GM18870 (cell line): ENCODE results near the gene TRMT10C.
"Not testable (repeated sequence)": the region's sequence is repeated elsewhere in the genome, so short reads cannot be mapped to it uniquely, and the experiment has no call there.

ENCODE experiments used
- ATAC-seq: cut with Tn5 transposase; IDR thresholded peaks from one replicate; pipeline ENCODE4 v1.9.1; 2021; ENCODE audit warnings: moderate library complexity; ENCODE audit not compliant: unreplicated experiment

The TRMT10C gene

DNA sequence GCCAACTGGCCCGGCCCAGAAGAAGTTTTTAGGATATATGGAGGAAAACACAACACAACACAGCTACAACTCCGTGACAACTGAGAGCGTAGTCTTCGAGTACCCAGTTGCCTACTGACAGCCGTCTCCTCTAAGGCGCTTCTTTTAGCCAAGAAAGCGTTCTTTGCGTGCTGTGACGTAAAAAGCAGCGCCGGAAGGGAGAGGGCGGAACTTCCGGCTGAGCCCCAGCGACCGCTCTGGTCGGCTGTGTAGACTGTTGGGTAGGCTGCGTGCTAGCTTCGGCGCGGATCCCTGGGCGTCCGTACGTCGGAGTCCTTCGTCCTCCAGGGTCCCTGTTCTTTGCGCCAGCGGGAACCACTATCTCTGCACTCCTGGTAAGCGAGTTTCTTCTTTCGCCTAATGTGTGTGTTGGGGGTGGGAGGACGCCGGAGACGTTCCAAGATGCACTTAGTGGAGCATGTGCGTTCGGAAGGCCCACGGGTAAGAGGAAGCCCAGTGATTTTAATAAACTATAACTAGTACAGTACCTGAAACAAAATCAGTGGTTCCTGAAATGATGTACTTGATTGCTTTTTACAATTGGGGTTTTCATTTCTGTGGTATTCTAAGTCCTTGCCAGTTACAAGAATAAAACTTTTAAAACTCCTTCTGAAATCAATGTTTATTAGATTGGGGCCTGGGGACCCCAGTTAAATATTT, at the start of gene TRMT10C:
TRMT10C (plus strand) TSS at position 239 of the 699 bp plus-strand sequence. CDS start 2,914 bp downstream, outside the sequence.
- ATAC-seq, result peak; percentile 98

DNA sequence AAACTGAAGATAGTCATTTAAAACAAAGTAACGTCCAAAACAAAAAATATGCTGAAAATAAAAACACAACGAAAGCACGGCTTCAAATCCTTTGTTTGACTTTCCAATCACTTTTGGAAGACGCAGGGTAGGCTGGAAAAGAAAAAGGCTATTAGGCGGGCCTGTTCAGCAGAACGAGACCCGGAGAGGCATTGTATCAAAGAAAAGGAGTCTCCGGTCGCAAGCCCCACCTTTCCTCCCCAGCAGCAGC, 49.3 kb upstream of the TRMT10C start:
- no peak for ATAC-seq

DNA sequence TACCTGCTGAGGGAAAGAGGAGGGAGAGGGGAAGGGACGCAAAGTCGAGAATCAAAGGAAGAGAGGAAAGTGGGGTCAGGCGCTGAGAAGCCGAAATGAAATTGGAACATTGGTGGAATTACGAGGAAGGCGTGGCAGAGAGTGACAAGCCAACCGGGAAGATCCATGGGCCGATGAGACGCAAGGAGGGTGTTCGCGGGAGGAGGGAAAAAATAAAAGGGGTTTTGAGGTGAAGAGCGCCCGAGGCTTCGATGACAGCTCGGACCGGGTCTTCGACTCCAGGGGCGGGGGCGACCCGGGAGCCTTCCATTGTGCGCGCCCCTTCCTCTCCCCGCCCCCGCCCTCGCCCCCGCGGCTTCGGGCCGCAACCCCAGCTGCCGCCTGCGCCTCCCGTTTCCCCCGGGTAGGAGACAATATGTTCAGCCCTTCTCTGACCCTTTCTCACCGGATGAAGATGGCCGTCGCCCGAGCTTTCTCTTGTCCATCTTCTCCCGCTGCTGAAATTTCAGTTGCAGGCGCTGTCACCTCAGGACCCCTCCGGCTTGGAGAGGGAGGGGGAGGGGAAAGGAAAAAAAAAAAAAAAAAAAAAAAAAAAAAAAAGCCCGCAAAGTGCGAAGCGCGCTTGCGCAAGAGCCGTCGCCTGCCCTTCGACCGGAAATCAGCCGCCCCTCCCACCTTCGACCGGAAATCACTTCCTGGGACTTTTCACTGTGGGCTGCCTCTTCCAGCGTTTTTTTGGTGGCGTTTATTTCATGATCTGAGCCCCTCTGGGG, 48.8 kb upstream of the TRMT10C start, which contains the start of gene SENP7:
SENP7 (minus strand) TSS at position 567 of the 773 bp plus-strand sequence; CDS start at position 485, 82 bp downstream.
- ATAC-seq, result peak; percentile 43

DNA sequence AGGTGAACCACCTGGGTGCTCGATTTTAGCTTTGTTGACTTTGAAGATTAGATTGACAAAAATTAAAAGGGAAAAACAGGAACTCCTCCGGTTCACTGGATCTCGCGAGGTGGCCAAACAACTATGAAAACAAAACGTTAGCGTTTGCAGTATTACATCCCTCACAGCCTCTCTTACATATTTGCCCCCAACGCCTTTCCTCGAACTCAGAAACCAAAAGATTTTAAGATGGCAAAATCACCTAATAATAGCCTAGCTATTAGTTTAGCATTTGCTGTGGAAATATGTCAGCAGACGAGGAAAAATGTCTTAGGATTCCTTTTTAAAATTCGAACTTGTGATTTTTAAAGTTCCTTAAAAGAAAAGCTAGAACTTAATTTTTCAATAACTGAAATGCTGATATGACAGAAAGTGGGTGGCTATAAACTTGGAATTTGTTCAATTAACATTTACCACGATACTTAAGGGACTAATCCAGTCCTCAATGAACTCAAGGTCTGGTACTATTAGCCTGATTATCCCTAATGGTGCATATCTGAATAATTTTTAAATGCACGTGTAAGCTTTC, 48.2 kb upstream of the TRMT10C start:
- peak; percentile 24 for ATAC-seq

DNA sequence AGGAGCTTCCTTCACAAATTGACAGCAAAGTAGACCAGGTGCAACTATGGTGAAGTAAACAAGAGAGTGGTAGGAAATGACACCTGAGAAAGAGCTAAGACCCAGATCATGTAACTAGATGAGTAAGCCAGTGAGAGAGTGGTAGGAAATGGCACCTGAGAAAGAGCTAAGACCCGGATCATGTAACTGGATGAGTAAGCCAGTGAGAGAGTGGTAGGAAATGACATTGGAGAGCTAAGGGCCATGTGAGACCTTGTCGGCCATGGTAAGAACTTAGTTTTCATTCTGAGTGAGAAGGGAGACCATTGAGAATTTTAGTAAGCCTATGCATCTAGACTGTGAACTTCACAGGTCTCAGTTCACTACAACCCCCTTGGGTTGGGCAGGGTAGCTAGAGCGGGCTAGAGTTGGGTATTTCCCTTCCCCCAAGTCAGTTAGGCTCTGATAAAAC, 43.2 kb upstream of the TRMT10C start:
- peak; percentile 99 for ATAC-seq

DNA sequence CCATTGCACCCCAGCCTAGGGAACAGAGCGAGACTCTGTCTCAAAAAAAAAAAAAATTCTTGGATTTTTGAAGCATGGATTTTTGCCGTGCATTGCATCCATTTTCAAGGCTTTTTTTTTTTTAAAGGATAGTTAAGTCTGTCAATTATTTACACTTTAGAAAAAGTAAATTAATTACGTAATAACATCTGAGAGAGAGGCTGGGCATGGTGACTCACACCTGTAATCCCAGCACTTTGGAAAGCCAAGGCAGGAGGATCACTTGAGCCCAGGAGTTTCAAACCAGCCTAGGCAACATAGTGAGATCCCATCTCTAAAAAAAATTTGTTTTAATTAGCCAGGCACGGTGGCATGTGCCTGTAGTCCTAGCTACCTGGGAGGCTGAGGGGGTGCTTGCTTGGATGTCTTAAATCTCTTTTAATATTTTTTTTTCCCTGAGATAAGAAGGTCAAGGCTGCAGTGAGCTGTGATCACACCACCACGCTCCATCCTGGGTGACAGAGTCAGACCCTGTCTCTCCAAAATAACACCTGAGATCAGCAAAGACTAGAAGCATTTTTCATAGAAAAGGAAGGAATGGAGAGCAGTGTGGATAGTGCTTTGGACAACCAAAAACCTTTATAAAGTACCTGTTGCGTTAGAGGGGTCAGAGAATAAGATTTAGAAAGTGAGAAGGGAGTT, 41.8 kb upstream of the TRMT10C start:
- no peak for ATAC-seq

DNA sequence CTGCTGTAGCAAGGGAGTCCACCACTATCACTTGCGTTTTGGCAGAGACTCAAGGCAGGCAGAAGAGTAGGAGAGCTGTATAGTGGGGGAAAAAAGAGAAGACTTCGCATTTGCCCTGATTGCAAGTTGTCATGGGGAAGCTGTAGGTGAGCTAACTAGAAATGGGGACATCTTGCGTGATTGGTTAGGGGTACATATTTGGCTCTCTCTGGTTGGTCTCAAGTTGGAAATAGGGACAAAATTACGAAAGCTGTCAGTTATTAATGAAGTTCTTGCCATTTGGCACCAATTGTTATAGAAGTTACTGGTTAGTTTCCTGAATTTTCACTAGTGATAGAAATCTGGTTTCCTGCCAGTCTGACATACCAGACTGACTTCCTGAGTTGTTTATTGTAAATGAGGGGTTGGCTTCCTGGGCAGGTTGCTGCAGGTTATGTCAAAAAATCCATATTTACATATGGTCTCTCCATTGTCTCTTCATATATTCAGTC, 40.4 kb upstream of the TRMT10C start:
- no peak for ATAC-seq

DNA sequence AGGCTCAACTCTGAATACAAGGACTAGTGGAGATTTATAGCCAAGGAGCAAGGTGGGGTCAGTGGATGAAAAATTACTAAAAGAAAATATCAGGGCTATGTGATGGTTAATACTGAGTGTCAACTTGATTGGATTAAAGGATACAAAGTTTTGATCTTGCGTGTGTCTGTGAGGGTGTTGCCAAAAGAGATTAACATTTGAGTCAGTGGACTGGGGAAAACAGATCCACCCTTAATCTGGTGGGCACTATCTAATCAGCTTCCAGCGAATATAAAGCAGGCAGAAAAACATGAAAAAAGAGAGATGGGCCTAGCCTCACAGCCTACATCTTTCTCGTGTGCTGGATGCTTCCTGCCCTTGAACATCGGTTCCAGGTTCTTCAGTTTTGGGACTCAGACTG, 34.2 kb upstream of the TRMT10C start:
- ATAC-seq, result no peak

DNA sequence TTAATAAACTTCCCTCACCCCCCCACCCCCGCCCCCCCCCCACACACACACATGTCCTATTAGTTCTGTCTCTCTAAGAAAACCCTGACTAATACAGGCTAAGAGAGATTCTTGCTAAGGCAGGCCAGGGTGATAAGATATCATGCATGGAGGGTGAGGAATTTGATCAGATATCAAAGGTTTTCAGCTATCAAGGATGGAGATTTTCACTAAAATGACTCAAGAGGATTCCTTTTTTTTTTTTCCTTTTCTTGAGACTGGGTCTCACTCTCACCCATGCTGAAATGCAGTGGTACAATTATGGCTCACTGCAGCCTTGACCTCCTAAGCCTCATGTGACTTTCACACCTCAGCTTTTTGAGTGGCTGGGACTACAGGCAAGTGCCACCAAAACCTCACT, 33.8 kb upstream of the TRMT10C start:
- no peak for ATAC-seq

DNA sequence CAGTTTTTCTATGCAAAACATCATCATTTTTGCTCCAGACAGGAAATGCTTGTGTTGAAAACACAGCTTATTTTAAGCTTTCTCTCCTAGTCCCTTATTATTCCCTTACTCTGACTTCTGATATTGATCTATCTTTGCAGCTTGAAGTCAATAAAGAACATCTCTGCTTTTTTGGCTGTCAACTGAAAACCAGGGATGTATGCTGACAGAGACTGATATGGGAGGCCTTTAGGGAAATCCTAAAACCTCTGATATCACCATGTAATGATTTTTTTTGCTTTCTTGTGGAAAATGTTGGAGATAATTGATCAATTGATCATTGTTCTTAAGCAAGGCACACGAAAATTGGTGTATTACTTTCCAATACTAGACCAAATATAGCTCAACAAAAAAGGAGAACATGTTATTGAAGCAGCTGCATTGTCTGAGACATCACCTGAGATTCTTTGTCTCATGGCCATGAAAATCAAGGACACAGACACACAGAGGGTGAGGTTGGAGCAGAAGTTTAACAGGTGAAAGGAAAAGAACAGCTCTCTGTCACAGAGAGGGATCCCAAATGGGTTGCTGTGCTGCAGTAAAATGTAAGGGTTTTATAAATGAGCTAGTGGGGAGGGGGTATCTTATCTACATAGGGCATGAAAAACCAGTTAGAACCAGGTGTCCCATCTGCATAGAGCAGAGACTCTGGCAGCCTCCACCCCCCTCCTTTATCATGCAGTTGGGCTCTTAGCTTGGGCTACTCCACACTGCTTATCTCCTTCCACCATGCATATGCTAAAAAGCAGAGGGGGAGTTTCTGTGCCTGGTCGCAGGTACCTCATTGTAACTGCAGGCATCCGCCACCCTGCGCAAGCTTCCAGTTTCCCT, 31.6 kb upstream of the TRMT10C start:
- no peak for ATAC-seq

DNA sequence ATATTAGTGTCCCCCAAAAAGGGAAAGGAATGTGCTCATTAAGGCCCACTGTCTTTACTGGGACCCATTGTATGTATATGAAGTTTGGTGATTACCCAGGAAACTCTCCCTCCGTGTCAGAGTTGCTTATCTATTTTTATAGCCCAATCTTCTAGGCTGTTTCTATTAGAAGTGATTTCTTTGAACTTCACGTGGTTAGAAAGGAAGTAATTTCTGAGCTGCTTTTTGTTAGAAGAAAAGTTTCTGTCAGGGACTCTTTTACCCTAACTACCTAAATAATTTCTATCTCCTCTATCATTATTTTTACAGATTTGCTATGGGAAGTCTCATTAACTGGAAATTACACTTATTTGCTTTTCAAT, 31.0 kb upstream of the TRMT10C start:
- no peak for ATAC-seq

DNA sequence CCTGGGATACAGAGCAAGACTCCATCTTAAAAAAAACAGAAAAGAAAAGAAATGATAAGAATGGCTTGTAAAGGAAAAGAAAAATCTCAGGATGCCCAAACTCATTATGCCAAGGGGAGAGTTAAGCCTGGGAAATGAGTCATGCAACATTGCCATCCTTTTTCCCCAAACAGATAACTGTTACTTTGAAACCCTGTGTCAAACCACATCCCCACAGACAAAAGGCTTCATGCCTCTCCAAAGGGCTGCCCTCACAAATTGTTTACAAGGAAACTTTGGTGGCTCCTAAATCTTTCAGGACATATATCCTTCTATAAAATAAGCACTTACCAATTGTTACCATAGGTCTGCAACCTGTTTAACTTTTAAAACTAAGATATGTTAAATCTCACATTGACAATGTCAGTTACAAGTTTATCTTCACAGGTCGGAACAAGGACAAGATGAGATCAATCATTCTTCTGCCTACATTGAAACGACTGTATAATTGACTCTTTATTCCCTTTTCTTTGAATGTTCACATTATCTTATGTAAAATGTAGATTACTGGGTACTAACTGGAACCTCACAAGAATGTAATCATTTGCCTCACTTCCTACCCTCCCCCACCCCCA, 30.1 kb upstream of the TRMT10C start:
- no peak for ATAC-seq

DNA sequence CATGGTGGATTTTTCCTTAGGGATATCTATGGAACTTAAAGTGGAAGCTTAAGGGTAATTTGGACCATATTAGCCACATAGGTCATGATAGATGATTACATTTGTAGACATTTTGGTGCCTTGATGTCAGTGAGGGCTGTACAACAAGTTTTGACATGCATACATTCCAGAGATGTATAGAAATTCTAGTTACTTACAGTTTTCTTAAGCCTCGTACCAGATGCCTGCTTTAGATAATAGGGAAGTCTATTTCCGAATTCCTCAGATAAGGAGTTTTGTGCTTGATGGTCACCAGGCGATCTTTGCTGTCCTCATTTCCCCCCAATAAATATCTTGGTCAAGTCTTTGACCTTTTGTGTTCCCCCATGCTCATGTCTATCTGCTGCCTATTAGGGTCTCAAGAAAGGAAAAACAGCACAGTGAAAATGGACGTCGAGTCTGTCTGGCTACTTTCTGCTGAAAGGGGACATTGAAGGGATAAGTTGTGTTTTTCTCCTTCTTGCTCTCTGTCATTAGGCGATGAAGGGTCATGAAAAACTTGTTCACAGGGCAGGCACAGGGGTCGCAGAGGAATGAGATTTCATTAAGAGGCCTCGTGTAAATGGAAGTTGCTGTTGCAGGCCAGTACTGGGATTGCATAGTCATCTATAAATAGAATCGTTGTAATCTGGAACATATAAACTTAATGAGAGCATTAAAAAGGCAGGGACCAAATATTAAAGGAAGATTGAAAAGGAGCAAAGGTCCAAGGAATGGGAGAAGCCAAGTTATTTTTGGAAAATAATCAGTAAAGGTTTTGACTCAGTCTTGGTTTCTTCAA, 28.7 kb upstream of the TRMT10C start:
- no peak for ATAC-seq

DNA sequence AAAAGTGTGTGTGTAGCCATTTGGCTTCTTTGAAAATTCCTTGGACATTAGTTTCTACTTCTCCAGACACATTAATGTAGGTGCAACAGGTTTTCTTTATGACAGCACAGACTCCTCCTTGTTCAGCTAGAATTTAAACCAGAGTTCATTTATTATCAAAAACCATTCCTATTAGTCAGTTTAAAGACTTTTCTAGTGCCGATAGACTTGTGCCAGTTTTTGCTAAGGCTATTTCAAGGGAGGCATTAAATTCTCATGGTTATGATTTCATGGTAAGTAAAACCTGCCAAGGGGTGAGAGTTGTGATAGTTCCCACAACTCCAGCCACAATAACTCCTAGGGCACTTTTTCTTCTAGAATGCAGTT, 28.1 kb upstream of the TRMT10C start:
- ATAC-seq, result no peak

DNA sequence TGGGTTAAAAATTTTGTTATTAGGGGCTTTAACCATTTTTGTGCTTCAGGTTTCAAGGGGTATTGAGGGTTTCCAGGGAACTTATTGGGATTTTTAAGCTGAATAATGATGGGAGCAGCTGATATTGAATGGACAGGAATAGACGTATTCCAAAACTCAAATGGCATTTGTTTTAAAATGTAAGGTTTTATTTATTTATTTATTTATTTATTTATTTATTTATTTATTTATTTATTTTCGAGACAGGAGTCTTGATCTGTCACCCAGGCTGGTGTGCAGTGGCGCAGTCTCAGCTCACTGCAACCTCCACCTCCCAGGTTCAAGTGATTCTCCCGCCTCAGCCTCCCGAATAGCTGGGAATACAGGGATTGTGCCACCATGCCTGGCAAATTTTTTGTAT, 26.4 kb upstream of the TRMT10C start:
- ATAC-seq, result no peak

DNA sequence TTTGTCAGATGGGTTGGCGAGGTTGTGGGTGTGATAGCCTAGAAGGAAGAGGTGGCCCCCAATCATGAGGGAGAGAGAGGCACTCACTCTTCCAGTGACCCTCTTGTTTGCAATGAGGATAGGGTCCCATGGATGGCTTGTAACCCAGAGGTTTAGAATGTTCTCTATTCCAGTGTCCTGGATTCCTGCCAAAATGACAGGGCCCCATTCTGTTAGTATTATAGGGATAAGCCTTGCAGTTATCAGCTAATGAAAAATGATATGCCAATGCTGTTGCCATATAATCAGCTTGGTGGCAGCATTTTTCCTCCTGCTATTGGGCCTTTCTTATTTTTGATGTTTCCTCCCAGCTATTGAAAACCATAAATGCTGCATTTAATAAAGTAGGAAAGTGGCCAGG, 25.4 kb upstream of the TRMT10C start:
- no peak for ATAC-seq

DNA sequence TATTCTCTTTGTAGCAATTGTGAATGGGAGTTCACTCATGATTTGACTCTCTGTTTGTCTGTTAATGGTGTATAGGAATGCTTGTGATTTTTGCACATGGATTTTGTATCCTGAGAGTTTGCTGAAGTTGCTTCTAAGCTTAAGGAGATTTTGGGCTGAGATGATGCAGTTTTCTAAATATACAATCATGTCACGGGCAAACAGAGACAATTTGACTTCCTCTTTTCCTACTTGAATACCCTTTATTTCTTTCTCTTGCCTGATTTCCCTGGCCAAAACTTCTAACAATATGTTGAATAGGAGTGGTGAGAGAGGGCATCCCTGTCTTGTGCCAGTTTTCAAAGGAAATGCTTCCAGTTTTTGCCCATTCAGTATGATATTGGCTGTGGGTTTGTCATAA, 24.7 kb upstream of the TRMT10C start:
- ATAC-seq, result not testable (repeated sequence)

DNA sequence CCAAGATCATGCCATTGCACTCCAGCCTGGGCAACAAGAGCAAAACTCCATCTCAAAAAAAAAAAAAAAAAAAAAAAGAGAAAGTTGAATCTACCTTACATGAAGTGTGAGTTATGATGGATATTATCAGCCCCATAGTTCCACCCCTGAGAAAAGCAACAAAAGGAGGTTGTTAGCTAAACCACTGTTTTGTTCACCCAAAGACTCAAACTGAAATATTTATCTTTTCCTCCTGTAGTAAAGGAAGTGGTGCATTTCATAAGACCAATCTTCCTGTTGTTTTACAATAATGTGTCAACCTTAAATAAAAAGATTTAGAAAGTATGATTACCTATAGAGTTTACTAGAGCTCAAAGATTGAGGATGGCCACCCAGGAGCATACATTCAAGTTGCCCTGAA, 18.7 kb upstream of the TRMT10C start:
- ATAC-seq, result no peak

DNA sequence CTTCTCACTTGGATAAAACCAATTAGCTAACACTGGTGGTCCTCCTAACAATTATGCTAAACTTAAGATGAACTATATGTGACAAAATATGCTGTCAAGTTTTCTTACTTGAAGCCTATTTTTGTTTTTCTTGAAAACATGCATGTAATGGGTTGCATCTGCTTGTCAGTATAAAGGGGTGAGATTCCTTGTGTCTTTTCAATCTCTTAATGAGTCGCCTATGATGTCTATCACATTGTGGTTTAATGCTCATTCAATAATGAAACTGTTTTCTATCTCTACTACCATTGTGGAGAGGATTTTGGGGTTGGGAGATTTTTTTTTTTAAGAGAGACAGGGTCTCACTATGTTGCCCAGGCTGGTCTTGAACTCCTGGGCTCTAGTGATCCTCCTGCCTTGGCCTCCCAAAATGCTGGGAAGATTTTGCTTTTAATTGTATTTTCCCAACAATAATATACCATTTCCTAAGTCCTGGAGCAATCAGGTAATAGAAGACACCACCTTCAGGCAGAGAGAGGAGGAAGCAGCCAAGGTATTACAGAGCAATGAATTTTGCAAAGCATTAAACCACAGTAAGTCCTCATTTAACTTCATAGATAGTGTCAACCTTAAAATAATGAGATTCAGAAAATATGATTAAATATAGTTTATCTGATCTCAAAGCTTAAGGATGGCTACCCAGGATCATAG, 17.4 kb upstream of the TRMT10C start:
- no peak for ATAC-seq
